A204.1 (cell line): ENCODE results near the gene GAB2.
"Not testable (repeated sequence)": the region's sequence is repeated elsewhere in the genome, so short reads cannot be mapped to it uniquely, and the experiment has no call there.

ENCODE experiments used
- FAIRE-seq: peaks from 2 replicates; lab custom pipeline; 2012; peaks lifted over from hg19 to GRCh38; lab: Jason Lieb, UNC

The GAB2 gene

DNA sequence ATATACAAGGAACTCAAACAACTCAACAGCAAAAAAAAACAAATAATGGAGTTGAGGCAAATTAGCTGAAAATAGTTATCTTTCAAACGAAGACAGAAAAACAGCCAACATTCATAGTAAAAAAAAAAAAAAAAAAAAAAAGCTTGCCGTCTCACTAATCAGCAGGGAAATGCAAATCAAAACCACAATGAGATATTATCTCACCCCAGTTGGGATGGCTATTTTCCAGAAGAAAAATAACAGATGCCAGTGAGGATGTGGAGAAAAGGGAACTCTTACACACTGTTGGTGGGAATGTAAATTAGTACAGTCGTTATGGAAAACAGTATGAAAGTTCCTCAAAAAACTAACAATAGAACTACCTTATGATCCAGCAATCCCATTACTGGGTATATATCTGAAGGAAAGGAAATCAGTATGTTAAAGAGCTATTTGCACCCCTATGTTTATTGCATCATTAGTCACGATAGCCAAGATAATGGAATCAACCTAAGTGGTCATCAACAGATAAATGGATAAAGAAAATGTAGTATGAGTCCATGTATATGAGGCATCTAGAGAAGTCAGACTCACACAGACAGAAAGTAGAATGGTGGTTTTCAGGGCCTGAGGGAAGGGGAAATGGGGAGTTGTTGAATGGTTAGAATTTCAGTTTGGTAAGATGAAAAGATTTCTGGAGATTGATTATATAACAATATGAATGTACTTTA lies 172.9 kb downstream of the GAB2 start:
- FAIRE-seq: no peak

DNA sequence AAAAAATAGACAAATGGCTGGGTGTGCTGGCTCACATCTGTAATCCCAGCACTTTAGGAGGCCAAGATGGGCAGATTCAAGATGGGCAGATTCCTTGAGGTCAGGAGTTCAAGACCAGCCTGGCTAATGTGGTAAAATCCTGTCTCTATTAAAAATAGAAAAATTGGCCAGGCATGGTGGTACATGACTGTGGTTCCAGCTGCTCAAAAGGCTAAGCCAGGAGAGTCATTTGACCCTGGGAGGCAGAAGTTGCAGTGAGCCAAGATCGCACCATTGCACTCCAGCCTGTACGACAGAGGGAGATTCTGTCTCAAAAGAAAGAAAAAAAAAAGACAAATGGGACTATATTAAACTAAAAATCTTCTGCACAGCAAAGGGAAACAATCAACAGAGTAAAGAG lies 173.5 kb downstream of the GAB2 start:
- no peak for FAIRE-seq

DNA sequence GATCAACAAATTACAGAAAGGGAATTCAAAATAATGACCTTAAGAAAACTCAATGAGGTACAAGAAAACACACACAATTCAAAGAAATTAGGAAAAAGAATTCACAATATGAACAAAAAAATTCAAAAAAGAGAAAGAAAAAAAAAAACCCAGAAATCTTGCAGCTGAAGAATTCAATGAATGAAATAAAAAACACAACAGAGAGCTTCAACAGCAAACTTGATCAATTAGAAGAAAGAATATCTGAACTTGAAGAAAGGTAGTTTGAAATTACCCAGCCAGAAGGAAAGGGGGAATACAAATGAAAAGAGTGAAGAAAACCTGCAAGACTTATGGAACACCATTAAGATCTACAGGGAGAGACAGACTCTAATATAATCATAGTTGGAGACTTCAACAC lies 176.1 kb downstream of the GAB2 start:
- no peak for FAIRE-seq

DNA sequence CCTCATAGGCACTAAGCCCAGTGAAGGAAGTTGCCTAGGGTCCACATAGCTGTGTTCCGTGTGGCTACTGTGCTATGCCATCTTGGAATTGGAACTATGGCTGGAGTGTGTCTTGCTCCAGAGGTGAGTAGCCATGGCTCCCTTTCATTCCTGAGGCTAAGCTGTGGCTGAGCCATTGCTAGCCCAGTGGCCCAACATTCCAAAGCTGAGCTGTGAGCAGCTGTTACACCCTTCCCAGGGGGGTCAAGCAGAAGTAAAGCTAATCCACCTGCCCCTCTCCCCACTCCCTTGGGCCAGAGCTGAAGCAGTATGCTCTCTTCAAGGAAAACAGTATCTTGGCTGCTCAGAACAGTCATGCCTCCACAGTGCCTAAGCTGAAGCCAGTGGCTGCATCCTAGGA lies 177.8 kb downstream of the GAB2 start:
- FAIRE-seq: no peak

DNA sequence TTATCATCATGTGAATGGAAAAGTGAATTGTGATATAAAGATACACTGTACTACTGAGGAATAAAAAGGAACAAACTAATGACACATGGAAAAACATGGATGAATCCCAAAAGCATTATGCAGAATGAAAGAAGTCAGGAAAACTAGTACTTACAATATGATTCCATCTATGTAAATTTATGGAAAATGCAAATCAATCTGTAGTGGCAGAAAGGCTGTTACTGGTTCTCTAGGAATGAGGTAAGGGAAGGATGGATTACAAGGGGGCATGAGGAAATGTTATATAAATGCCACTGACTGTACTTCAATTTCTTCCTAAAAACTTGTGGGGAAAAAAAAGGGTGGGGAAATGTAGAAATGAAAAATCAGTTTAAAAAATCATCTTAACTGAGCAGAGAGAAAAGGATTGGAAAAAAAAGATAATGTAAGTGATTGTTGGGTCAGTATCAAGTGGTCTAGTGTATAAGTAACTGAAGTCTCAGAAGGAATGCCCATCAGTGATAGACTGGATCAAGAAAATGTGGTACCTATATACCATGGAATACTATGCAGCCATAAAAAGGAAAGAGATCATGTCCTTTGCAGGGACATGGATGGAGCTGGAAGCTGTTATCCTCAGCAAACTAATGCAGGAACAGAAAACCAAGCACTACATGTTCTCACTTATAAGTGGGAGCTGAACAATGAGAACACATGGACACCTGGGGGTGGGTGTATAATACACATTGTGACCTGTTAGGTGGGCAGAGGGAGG lies 180.2 kb downstream of the GAB2 start:
- FAIRE-seq: no peak

DNA sequence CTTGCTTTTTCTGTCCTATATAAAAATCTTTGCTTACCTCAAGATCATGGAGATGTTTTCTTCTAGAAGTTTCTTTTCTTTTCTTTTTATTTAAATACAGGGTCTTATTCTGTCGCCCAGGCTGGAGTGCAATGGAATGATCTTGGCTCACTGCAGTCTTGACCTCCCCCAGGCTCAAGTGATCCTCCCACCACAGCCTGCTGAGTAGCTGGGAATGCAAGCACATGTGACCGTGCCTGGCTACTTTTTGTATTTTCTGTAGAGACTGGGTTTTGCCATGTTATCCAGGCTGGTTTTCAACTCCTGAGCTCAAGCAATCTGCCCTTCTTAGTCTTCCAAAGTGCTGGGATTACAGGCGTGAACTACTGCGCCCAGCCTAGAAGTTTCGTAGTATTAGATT lies 183.6 kb downstream of the GAB2 start:
- no peak for FAIRE-seq

DNA sequence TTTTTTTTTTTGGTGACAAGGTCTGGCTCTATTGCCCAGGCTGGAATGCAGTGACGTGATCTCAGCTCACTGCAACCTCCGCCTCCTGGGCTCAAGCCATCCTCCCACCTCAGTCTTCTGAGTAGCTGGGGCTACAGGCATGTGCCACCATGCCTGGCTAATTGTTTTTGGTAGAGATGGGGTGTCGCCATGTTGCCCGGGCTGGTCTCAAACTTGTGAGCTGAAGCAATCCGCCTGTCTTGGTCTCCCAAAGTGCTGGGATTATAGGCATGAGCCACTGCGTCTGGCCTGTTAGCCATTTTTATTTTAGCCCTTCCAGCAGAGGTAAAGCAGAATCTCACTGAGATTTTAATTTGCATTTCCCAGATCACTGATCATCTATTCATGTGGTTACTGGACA lies 184.6 kb downstream of the GAB2 start:
- not testable (repeated sequence) for FAIRE-seq

DNA sequence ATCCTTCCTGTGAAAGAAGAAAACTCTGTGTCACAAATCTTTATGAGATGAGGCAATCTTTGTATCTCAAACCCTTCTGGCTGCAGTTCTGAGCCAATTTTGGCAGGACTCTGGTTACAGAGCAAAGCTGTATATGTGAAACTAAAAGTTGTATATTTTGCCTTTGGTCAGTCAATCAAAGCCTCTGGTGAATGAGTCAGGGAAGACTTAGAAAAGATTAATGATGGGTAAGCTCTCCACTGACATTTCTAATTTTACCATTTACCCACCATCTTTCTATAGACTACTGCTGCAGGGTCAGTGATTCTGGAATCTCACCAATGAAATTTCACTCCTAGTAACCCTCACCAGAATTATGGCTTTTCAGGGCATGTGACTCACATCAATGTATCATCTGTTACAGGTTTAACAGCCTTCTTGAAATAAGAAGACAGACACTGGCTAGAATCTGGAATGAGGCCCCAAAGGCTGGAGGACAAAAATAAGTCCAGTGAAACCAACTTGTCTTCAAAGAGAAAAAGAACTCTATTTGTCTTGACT lies 185.6 kb downstream of the GAB2 start:
- no peak for FAIRE-seq

DNA sequence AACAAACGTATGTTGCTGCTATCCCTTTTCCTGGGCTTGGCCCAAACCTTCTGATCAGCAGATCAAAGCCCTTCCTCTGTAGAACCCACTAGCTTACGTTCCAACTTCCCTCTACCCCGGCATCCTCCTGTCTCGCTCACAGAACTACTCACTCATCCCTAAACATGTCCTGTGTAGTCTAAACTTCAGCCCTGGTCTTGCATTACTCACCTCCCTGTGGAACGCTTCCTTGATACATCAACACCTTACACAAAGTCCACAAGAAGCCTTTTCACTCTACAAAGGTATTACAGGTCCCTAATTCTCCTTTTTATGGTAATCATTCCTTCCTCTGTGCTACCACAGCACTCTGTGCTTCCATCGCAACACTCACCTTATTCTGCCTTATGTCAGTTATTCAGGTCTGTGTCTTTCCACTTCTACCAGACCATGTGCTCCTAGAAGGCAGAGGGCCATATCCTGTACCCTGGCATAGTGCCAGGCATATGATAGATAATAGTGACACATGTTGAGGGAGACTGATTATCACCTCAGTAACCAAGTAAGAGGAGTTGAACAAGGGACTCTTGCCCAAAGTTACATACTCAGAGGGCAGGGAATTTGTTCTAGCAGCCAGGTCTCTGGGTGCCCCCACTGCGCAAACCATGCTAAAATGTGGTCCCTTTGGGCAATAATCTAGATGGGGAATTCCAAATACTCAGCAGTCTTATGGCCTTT lies 187.3 kb downstream of the GAB2 start:
- no peak for FAIRE-seq

DNA sequence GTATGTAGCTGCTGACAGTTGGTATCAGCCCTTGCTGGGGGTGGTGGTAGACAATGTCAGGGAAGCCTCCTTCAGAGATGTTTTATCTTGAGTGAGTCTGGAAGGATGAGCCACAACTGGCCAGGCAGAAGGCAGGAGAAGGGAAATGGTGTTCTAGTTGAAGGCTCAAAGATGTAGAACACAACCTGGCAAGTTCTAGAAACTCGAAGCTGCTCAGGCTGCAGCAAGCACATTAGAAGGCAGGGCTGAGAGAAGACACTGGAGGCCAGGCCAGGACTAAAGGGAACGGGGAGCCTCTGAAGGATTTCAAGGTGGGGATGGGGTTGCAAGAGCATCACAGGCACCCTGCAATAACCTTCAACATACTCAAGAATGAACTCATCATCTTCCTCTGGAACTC lies 188.5 kb downstream of the GAB2 start:
- no peak for FAIRE-seq

DNA sequence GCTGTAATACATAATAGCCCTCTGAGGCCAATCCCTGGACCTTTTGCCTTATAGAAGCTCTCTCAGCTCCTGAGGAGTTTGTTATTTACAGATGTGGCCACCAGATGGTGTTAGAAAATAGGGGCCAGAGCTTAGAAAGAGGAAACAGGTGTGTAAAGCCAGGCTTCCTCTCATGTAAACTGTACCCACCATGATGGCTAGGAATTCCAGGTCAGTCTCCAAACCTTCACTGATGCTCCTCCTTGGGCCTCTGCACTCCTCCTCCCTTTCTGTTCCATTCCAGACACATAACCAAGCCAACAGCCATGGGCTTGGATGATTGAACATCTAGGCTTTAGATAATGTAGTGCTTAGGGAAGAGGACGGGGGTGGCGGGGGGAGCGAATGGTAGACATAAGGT lies 189.2 kb downstream of the GAB2 start:
- no peak for FAIRE-seq

DNA sequence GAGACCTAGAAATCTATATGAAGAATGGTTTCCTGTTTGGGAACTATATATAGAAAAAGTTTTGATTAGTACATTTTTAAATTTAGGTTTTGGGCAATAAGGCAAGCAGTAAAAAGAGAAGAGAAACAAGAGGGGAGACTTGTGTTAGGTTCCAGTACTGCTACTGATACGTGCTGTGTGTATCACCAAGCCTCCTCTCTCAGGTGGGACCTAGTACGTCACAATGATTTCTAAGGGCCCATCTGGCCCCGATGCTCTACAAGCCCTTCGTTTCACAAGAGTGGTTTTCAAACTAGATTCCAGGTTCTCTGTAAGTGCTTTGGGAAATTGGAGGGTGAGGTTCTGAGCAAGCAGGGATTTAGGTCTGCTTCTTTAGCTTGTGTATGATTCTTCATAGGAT lies 189.7 kb downstream of the GAB2 start:
- FAIRE-seq: no peak

DNA sequence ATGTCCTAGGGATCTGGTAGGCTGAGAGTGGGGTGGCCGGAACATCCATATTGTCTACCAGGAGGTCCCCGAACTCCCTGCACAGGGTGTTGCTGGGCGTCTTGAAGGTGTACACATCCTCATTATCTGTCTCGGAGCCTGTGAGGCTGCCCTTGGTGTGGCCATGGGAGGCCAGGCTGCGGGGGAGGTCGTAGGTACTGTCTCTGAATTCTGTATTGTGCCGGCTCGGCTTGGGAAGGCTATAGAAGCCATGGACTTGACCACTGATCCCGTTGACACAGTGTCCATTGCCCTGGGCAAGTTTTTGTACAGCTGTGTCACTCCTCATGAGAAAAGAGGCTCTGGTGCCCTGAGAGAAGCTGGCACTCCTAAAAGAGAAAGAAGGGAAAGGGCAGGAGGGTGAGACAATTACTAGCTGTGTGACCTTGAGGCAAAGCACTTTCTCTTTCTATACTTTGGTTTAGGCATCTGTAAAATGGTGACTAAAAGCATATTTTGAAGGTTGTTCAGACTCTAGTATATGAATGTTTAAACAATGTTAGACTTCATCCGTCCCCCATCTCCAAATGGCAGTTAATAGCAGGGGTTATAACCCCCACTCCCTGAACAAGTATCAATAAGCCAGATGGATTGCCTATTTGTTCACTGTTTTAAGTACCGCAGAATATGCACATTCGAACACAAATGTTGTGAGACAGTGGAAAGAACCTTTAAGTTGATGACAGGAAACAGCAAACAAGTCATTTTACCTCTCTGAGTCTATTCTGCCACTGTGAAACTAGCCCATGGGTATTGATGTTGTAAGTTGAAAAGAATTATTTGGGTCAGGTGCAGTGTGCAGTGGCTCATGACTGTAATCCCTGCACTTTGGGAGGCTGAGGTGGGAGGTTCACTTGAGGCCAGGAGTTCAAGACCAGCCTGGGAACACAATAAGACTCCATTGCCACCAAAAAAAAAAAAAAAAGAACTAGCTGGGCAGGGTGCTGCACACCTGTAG lies 190.6 kb downstream of the GAB2 start:
- FAIRE-seq: no peak

DNA sequence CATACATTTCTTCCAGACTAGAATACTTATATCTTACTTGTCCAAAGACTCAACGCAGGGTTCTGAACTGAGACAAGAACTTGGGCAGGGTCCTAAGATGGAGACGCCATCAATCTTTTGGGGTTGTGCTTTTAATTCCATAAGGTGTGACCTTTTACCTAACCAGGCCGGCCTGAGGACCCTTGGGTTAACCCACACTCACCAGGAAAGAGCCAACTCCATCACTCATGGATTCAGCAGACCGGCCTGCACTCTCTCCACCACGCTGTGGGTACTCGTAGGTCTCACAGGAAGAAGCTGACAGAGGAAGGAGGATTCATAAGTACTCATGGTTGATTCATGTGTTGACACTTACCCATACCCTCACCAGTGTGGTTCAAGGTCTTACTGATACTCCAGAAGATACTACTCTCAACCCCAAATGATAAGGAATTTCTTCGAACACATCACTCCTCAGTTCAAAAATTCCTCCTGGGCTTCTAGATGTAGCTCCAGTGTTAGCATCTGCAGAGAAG lies 192.7 kb downstream of the GAB2 start:
- FAIRE-seq: no peak

DNA sequence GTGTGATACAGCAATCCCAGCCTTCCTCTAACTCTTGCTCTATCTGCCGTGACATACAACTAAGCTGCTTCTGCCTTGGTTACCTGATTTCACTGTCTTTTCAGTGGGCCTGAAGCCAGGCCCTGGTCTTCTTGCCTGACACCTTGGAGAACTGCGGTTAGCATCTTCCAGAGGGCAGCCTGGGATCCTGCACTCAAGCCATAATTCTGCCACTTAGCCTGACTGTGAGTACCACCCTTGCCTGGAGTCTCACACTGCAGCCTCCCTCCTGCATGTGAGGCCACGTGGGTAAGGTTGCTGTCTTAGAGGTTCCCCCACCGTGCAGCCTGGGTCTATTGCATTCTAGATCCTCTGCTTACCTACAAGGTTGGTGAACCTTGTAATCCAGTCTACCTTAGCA lies 193.1 kb downstream of the GAB2 start:
- FAIRE-seq: no peak

DNA sequence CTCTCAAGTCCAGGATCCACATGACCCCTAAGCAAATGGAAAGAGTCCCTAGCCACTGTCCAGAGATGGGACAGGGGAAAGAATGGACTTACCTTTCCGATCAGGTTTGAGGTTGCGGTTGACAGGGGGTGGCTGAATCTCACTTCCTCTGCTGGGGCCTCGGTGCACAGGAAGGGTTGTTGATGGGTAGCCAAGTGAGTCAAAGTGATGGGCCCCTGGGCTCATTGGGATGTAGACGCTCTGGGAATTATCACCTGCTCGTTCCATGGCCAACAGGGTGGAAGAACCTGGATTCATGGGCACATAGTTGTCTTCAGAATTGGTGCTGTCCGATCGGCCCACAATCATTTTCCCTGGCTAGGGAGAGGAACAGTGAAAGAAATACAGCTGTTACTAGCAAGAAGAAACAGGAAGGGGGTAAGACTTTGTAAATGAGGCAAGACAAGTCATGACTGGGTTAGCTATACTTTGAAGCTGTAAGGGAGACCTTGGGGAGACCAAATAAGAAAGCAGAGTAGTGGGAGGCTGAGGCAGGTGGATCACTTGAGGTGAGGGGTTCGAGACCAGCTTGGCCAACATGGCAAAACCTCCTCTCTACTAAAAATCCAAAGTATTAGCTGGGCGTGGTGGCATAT lies 194.2 kb downstream of the GAB2 start:
- no peak for FAIRE-seq

DNA sequence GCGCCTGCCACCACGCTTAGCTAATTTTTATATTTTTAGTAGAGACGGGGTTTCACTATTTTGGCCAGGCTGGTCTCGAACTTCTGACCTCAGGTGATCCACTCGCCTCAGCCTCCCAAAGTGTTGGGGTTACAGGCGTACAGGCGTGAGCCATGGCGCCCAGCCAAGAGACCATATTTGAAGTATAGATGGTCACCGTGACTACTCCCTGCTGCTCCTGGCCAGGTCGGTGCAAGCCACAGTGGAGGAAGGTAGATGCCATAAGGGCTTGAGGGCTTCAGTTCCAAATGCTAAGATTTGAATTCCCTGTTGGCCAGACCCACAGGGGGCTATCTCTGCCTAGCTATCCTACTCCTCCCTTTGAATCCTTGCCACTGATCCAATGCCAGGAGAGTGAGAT lies 194.9 kb downstream of the GAB2 start:
- not testable (repeated sequence) for FAIRE-seq

DNA sequence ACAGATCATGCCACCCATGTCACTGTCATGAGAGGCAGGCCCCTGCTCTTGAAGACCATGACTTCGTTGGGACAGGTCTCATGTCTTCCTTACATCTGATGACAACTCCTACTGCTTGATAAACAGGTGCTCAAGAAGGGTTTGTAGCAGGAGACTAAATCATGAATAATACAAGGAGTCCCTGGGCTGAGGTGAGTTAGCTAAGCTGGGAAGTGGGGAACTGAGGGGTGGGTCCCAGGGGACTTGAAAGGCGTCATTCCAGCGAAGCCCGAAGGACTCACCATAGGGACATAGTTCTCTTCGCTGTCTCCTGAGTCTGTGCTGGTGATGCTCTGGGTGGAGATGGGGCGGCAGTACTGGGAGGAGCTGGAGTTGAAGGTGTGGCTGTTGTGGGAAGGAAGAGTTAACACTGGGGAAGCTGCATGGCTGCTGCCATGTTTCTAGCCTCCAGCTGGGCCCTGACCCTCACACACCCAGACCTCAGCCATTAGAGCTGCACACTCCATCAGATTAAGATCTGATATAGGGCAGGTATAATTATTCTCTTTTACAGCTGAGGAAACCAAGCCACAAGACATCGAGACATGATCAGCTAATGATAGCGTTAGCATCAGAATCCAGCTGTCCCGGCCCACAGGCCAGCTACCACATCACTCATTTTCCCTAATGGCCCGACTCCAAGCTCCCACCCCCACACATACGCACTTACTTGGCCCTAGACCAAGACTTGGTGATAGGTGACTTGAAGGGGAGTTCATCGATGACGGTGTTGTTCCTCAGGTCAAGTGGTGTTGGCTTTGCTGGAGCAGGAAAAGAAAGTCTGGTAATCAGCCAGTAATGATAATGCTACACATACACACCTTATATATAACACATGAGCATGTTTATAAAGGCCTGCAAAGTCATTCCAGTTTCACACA lies 196.0 kb downstream of the GAB2 start:
- FAIRE-seq: no peak

DNA sequence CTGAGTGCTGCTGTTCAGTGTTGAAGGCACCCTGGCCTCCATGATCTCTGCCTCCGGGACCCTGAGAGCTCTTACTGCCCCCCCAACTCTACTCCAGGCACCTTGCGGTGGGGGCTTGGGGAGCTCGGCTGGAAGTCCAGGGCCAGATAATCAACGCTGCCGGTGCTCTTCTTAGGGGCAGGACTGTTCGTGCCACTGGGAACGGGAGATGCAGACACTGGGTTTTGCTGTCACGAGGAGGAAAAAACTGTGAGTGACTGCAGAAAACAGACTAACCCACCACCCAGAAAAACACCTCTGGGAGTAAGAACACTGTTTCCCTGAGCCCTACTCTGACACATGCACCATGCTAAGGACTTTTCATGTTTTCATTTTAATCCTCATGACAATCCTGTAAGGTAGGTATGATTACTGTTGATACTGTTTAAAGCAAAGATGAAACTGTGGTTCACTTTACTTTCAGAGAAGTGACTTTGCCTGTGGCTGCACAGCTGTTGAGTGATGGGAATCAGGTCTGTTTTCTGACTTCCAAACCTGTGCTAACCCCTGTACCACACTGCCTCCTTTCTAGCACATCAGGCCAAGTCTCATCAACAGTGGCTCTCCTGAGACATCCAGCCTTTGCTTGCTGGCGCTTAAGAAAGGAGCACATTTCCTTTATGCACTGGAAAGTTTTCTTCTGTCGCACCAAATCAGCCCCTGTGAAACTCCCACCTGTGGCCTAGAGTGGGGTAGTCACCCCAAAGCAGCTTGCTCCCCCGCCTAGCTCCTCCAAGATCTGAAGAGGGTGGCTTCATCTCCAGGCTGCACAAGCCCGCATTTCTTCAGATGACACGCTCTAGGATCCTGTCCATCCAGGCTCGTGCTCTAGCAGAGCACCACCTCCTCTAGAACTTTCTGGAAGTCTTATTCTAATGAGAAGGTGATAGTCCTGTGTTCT lies 197.1 kb downstream of the GAB2 start:
- no peak for FAIRE-seq
